MM.1S (cell line): ENCODE data around the gene TMEM232.
"Not testable (repeated sequence)": the region's sequence is repeated elsewhere in the genome, so short reads cannot be mapped to it uniquely, and the experiment has no call there.

Experiments used
- CTCF ChIP-seq: fragments of 300-600 bp; sonication (generic); IDR thresholded peaks from 2 replicates; pipeline ENCODE4 v1.5.1; 2016; ENCODE audit warnings: antibody characterized with exemption, low read length, mixed read lengths
- EZH2 ChIP-seq: fragments of 300-600 bp; sonication (generic); optimal IDR thresholded peaks from 2 replicates; pipeline ENCODE3; 2017; ENCODE audit warnings: low read depth, mild to moderate bottlenecking, antibody characterized with exemption, low read length, mixed read lengths

GRCh38 chr5:110731499-110731898 lies 5.0 kb upstream of the TMEM232 start:
- not testable (repeated sequence) for TF ChIP-seq CTCF, EZH2
